GM19351 (cell line): ENCODE data around the gene PTPRT.
A peak's percentile ranks its signal among the peaks of the same experiment; 100 is the strongest.

Experiments used
- ATAC-seq: cut with Tn5 transposase; IDR thresholded peaks from one replicate; pipeline ENCODE4 v1.9.1; 2021; ENCODE audit warnings: mild to moderate bottlenecking, moderate library complexity; ENCODE audit not compliant: unreplicated experiment

PTPRT gene

GRCh38 chr20:42429761-42430458 is 759.8 kb downstream of the PTPRT start:
- ATAC-seq, result no peak

GRCh38 chr20:42419814-42420532 is 769.7 kb downstream of the PTPRT start:
- ATAC-seq, result no peak

GRCh38 chr20:42406826-42407225 is 782.9 kb downstream of the PTPRT start:
- ATAC-seq, result no peak

GRCh38 chr20:42402455-42402854 is 787.3 kb downstream of the PTPRT start:
- ATAC-seq, result no peak

- no peak for ATAC-seq
Observed at GRCh38 chr20:42401613-42402012, 788.1 kb downstream of the PTPRT start.

GRCh38 chr20:42399802-42400201 is 789.9 kb downstream of the PTPRT start:
- no peak for ATAC-seq

GRCh38 chr20:42392442-42392841 is 797.3 kb downstream of the PTPRT start:
- ATAC-seq, result no peak

GRCh38 chr20:42391807-42392206 is 797.9 kb downstream of the PTPRT start:
- no peak for ATAC-seq

- no peak for ATAC-seq
Observed at GRCh38 chr20:42380287-42380686, 809.4 kb downstream of the PTPRT start.

GRCh38 chr20:42379385-42379784 is 810.3 kb downstream of the PTPRT start:
- ATAC-seq, result no peak

- ATAC-seq, result no peak
Observed at GRCh38 chr20:42378826-42379225, 810.9 kb downstream of the PTPRT start.

GRCh38 chr20:42376131-42376530 is 813.6 kb downstream of the PTPRT start:
- ATAC-seq, result no peak

- no peak for ATAC-seq
Observed at GRCh38 chr20:42373049-42373448, 816.7 kb downstream of the PTPRT start.

- ATAC-seq, result no peak
Observed at GRCh38 chr20:42370075-42370474, 819.6 kb downstream of the PTPRT start.

- ATAC-seq, result no peak
Observed at GRCh38 chr20:42368910-42369309, 820.8 kb downstream of the PTPRT start.

GRCh38 chr20:42366626-42367025 is 823.1 kb downstream of the PTPRT start:
- peak; percentile 42 for ATAC-seq

- no peak for ATAC-seq
Observed at GRCh38 chr20:42364446-42364845, 825.3 kb downstream of the PTPRT start.

- no peak for ATAC-seq
Observed at GRCh38 chr20:42361402-42361970, 828.2 kb downstream of the PTPRT start.

- no peak for ATAC-seq
Observed at GRCh38 chr20:42360621-42361020, 829.1 kb downstream of the PTPRT start.

- ATAC-seq, result no peak
Observed at GRCh38 chr20:42359617-42360016, 830.1 kb downstream of the PTPRT start.

GRCh38 chr20:42352096-42352495 is 837.6 kb downstream of the PTPRT start:
- ATAC-seq, result no peak

GRCh38 chr20:42350521-42350920 is 839.2 kb downstream of the PTPRT start:
- ATAC-seq, result no peak
